NCI-H524 treated with DMSO at 0.1 percent for 48 hours (cell line): ENCODE data around the gene AHI1.
"Not testable (repeated sequence)": the region's sequence is repeated elsewhere in the genome, so short reads cannot be mapped to it uniquely, and the experiment has no call there.

Source experiments
- DNase-seq: peaks from one replicate; lab custom pipeline; 2025; lab: John Stamatoyannopoulos, UW

The AHI1 gene

GRCh38 chr6:135261872-135262725, 235.4 kb downstream of the AHI1 start:
- no peak for DNase-seq

DNA sequence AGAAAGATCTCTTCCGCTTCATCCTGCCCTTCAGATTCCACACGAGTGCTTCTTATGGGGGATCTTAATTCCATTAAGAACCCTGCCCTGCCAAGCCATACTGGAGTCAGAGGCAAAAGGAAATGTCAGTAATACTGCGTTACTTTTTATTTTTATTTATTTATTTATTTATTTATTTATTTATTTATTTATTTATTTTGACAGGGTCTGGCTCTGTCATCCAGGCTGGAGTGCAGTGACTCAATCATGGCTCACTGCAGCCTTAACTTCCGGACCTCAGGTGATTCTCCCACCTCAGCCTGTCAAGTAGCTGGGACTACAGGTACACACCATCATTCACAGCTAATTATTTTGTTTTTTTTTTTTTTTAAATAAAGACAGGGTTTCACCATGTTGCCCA, 236.9 kb downstream of the AHI1 start:
- DNase-seq: no peak

DNA sequence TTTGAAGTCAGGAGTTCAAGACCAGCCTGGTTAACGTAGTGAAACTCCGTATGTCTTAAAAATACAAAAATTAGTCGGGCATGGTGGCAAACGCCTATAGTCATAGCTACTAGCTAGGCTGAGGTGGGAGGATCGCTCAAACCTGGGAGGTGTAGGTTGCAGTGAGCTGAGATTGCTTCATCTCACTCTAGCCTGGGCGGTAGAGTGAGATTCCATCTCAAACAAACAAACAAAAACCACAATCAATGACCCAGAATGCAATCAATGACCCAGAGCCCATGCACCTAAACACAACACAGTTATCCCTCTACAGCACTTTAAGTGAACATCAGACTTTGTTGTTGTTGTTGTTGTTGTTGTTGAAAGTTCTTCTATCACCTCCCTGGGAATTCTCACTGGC, 238.6 kb downstream of the AHI1 start:
- no peak for DNase-seq

DNA sequence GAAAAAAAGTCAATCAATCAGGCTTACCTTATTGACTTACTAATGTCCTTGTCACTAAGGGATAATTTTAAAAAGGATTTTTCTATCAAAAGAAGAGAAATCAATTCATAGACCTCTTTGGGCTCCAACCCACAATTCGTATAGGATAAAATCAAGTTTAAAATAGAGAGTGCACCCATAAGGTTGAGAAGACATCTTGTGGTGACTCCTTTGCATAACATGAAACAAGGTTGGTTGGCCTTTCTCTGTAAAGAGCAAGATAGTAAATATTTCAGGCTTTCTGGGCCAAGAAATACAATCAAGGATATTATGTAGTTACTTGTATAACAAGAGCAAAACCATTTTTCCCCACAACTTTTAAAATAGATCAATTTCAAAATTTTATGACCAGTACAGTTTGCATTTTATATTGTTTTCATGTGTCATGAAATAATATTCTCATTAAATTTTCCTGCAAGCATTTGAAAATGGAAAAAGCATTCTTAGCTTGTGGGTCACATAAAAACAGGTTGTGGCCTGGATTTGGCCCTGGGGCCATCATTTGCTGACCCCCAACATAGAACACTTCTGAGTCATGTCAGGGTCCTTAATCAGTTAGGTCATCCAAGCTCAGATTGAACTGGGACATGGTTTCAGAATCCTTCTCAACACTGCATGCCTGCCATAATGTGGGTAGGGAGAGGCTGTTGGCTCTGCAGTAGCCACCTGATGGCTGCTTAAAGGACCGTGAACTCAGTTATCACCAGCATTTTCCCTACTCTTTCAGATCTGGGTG, 239.7 kb downstream of the AHI1 start:
- no peak for DNase-seq

DNA sequence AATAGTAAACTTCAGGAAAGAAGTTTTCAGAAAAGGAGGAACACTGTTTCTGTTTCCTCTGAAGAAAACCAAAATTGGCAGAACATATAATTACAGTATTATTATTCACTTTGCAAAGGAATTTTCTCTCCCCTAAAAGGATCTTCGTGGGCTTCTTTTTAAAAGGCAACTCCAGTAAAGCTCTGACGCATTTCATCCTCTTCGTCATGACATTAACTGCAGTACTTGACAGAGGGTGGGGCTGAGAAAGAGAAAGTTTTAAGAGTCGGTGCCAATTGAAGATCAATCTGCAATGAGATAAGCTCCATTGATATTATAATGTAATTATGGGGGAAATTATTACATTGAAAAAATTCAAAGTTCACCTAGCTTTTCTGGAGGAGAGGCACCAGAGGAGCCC, 240.7 kb downstream of the AHI1 start:
- no peak for DNase-seq

- DNase-seq: no peak
Measured at GRCh38 chr6:135254471-135254870, 243.1 kb downstream of the AHI1 start.

GRCh38 chr6:135251498-135252441, 245.8 kb downstream of the AHI1 start:
- no peak for DNase-seq

- DNase-seq: no peak
Measured at GRCh38 chr6:135250751-135251497, 246.6 kb downstream of the AHI1 start.

DNA sequence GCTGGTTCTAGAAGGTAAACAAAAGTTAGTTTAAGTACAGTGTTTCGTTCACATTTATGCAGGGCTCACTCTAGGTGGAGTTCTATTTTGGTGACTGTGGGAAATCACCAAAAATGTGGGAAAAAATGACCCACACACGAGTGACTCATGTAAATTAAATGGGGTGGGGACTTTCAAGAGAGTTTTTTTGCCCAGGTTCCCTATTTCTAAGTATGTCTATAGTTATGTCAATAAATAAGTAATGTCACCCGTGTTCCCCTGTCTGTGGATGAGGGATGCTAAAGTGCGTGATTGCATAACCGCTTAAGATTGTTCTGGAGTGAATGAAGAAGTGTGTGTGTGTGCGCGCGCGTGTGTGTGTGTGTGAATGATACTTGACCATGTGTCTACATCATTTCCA, 247.3 kb downstream of the AHI1 start:
- no peak for DNase-seq

DNA sequence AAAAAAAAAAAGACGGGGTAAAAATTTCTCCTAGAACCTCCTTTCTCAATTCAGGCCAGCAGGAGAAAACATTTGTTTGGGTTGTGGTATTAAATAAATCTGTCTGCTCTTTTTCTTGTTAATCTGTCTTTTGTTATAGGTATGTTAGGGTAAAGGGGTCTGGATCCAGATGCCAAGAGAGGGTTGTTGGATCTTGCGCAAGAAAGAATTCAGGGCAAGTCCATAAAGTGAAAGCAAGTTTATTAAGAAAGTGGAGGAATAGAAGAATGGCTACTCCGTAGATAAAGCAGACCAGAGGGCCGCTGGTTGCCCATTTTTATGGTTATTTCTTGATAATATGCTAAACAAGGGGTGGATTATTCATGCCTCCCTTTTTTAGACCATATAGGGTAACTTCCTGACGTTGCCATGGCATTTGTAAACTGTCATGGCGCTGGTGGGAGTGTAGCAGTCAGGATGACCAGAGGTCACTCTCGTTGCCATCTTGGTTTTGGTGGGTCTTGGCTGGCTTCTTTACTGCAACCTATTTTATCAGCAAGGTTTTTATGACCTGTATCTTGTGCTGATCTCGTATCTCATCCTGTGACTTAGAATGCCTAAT, 251.0 kb downstream of the AHI1 start:
- not testable (repeated sequence) for DNase-seq

- DNase-seq: no peak
Measured at GRCh38 chr6:135244805-135245204, 252.7 kb downstream of the AHI1 start.

DNA sequence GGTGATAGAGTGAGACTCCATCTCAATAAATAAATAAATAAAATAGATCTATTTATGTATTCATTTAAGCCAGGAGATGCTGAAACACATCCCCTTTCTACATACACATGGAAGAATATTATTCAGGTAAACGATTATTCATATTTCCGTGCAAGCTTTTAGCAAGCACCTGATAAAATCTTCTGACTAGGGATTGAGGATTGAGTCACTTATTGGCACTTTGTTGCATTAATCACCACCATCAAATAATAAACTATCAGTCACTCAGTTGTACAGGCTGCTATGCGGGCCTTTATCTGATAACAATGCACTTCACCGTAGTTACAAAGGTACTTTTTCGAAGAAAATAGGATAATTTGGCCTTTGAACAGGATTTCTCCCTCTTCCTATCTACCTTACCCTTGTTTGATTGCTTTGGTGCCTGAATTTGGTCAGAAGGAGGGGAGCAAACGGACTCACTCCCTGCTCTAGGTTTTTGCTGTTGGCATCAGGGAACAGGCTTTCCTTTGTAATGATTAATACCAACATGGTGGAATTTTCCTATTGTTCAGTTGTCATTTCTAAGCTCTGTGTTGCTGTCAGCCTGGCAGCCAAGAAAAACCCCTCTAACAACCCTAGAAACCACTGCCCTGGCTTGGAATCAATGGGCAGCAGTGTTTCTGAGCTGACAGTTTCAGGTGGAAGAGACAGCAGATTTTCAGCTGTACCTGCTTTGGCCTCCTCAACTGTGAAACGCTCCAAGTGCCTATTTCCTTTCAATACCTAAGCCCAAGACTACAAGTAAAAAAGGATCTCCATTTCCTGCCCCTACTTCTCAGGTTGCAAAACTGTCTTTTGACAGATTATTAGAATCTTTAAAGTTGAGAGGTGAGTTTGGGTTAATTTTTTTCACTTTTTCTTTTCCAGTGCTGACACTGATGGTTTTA, 253.4 kb downstream of the AHI1 start:
- no peak for DNase-seq

DNA sequence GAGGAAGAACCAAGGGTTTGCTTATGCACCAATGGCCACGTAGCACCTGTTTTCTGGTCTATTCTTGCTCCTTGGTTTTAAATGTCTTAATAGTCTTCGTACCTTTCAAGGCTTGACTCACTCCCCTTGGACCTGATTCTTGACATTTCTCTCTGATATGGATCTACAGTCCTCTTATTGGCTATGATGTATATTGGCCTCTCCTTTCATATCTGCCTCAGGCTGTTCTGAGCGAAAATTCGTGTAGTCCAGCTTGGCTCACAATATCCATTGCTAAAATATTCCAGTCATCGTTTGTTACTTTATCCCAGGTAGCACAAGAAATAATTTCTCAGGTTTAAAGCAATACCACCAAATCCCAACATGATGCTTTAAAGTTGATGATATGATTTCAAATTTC, 256.8 kb downstream of the AHI1 start:
- no peak for DNase-seq

DNA sequence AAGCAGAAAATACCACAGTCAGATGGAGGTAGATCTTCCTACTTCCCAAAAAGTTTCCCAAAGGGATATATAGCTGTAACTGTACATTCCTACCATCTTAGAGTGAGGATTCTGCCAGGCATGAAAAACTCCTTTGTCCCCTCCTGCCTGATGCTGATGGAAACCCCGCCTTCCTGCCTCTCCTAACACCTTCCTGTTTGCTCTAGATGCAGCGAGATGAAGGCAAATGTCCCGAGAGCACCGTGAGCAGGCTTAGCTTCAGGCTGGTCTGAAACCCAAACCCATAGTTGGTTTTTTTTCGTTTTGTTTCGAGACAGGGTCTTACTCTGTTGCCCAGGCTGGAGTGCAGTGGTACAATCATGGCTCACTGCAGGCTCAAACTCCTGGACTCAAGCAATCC, 260.8 kb downstream of the AHI1 start:
- DNase-seq: no peak

DNA sequence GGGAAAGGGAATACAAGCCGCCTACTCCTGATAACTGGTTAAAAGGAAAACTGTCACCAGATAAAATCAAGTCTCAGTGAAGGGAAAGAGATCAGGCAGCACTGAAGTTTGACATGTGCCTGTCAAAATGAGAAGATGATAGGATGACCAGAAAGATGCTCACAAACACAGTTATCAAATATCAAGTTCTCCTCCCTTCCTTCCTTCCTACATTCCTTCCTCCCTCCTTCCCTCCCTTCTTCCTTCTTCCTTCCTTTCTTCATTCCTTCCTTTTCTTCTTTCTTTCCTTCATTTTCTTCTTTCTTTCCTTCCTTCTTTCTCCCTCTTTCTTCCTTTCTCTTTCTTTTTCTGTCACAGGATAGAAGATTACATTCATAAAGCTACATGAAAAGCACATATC, 261.2 kb downstream of the AHI1 start:
- DNase-seq: no peak

DNA sequence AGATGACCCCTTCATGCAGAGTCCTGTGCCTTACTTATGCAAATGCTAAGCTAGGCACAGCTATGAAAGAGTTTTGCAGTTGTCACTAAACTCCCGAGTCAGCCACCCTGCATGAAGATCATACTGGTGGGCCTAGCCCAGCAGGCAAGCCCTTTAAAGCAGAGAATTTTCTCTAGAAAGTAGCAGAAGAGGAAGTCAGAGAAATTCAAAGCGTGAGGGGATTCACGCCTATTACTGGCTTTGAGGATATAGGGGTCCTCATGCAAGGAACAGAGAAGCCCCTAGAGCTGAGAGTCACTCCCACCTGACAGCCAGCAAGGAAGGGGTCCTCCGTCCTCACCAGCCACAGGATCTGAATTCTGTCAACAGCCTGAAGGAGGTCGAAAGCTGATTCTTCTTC, 261.8 kb downstream of the AHI1 start:
- DNase-seq: no peak

DNA sequence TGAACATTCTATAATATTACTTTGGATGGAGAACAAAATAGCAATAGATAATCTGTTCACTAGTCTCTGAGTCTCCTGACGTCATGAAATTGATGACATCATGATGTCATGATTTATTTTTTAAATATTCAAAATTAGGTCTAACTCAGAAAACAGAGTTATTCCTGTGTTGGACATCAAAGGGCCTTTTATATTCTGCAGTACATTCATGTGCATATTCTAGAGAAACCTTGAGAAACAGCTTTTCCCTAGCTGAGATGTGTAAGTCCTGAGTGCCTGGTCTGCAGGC, 263.1 kb downstream of the AHI1 start:
- no peak for DNase-seq

DNA sequence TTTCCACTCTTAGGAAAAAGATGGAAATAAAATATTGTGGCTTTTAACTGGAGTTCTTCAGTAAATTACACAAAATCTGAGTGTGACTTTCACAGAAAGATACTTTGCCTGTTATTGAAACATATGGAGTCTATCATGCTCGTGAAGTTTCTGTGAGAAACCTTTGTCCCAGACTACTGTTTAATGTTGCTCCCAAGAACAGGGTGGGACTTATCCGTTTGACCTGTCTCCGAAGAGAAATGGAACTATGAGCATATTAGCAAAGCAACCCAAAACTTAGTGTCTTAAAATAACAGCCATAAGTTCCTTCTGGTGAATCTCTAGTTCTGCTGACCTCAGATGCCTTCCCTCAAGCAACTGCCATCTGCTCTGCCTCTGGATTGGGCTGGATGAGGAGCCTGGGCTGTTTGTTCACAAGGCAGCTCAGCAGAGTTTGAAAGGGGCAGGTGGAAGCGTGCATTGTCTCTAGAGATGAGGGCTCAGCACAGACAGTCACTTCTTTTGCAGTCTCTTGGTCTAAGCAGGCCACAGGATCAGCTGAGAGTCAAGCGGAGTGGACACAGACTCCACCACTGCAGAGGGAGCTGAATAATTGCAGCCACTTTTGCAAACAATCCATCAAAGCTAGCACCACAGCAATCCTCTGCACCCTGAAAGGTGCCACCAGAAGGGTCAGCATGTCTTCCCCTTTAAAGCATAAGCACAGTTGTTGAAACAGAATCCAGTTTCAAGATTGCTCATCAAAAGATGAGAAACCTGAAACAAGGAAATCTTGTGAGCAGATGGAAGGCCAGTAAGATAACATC, 263.7 kb downstream of the AHI1 start:
- DNase-seq: peak; percentile 19
